Osteoblast (primary cell): ENCODE data around the gene LCN10. TPM values are rescaled to one million over a fixed set of nuclear protein-coding genes. Genes with fewer than 3 reads are reported as not detected.
"Not testable (repeated sequence)": the region's sequence is repeated elsewhere in the genome, so short reads cannot be mapped to it uniquely, and the experiment has no call there.

Experiments
- DNase-seq: peaks from one replicate; pipeline ENCODE4 v3.0.0; 2011; ENCODE audit warnings: low spot score, mixed read lengths; ENCODE audit not compliant: insufficient read length; ENCODE audit errors: missing footprints
- H2AFZ ChIP-seq: 2 replicates; pipeline ENCODE4 v1.6.0; 2011; ENCODE audit warnings: mild to moderate bottlenecking, low read length
- H3K27ac ChIP-seq: 2 replicates; pipeline ENCODE4 v1.5.1; 2011; ENCODE audit warnings: mild to moderate bottlenecking, low read depth, low read length, moderate library complexity
- H3K27me3 ChIP-seq: 2 replicates; pipeline ENCODE4 v1.6.0; 2012; ENCODE audit warnings: mild to moderate bottlenecking, control low read depth, inconsistent platforms, low read length, moderate library complexity; ENCODE audit not compliant: insufficient read depth
- H3K36me3 ChIP-seq: 2 replicates; pipeline ENCODE4 v1.5.1; 2011; ENCODE audit warnings: mild to moderate bottlenecking, low read length, control low read depth, moderate library complexity; ENCODE audit not compliant: insufficient read depth
- H3K4me1 ChIP-seq: 2 replicates; pipeline ENCODE4 v1.5.1; 2011; ENCODE audit warnings: mild to moderate bottlenecking, low read length, control low read depth, moderate library complexity; ENCODE audit not compliant: insufficient read depth
- H3K4me2 ChIP-seq: 2 replicates; pipeline ENCODE4 v1.6.0; 2011; ENCODE audit warnings: mild to moderate bottlenecking, low read length; ENCODE audit not compliant: insufficient read depth
- H3K4me3 ChIP-seq: fragments of 200-600 bp; sonication (generic); 3 replicates; pipeline ENCODE4 v1.5.1; 2012; ENCODE audit warnings: mild to moderate bottlenecking, low read length, inconsistent platforms; ENCODE audit not compliant: insufficient read depth
- H3K79me2 ChIP-seq: 2 replicates; pipeline ENCODE4 v1.6.0; 2012; ENCODE audit warnings: mild to moderate bottlenecking, low read length, control low read depth, inconsistent platforms; ENCODE audit not compliant: insufficient read depth
- H3K9me3 ChIP-seq: 2 replicates; pipeline ENCODE4 v1.5.1; 2011; ENCODE audit warnings: low read depth, low read length, control low read depth
- H4K20me1 ChIP-seq: 2 replicates; pipeline ENCODE4 v1.6.0; 2012; ENCODE audit warnings: mild to moderate bottlenecking, low read length, control low read depth; ENCODE audit not compliant: insufficient read depth
- total RNA-seq: library from RNA; depleted of rRNA; stranded (reverse); fragments of >200 nt; gene quantifications from 2 replicates; pipeline ENCODE4 v1.2.3, GENCODE V29; 2012
- TF ChIP-seq, protein P1 (sequence below): IDR thresholded peaks from 2 replicates; pipeline ENCODE4 v1.5.1; 2011; ENCODE audit warnings: mild to moderate bottlenecking, low read depth, low read length, moderate library complexity; ENCODE audit errors: extremely low read depth

The LCN10 gene
- total RNA-seq, 1 donor: not detected

DNA sequence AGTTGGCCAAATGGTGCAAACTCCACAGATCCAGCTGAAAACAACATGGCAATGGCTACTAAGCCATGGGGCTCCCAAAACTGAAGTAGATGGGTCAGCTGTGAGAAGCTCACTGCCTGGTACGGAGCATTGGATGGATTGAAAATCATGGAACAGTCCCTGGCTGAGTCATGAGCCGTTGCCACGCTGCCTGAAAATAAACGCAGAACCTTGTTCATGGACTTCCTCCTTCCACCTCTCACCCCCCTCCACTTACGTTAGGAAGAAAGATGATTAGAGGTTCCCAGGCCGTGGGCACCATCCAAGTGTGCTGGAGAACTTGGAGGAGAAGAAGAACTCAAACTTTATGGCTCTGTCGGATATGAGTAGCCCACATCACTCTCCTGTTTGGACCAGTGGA lies 37.2 kb downstream of the LCN10 start:
- Histone ChIP-seq H4K20me1 (no peaks in the 10 kb centered on the region), H3K27ac (no peak overlapping the region), H3K79me2 (no peaks in the 10 kb centered on the region), H3K4me3 (no peak overlapping the region), H2AFZ (no peak overlapping the region), H3K4me2 (no peak overlapping the region), H3K9me3 (no peaks in the 10 kb centered on the region), H3K4me1 (no peaks in the 10 kb centered on the region), H3K27me3 (peaks cover 12% of the 10 kb centered on the region), H3K36me3 (no peaks in the 10 kb centered on the region)
- DNase-seq: no peak
- TF ChIP-seq, protein P1, sequence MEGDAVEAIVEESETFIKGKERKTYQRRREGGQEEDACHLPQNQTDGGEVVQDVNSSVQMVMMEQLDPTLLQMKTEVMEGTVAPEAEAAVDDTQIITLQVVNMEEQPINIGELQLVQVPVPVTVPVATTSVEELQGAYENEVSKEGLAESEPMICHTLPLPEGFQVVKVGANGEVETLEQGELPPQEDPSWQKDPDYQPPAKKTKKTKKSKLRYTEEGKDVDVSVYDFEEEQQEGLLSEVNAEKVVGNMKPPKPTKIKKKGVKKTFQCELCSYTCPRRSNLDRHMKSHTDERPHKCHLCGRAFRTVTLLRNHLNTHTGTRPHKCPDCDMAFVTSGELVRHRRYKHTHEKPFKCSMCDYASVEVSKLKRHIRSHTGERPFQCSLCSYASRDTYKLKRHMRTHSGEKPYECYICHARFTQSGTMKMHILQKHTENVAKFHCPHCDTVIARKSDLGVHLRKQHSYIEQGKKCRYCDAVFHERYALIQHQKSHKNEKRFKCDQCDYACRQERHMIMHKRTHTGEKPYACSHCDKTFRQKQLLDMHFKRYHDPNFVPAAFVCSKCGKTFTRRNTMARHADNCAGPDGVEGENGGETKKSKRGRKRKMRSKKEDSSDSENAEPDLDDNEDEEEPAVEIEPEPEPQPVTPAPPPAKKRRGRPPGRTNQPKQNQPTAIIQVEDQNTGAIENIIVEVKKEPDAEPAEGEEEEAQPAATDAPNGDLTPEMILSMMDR: no peak

DNA sequence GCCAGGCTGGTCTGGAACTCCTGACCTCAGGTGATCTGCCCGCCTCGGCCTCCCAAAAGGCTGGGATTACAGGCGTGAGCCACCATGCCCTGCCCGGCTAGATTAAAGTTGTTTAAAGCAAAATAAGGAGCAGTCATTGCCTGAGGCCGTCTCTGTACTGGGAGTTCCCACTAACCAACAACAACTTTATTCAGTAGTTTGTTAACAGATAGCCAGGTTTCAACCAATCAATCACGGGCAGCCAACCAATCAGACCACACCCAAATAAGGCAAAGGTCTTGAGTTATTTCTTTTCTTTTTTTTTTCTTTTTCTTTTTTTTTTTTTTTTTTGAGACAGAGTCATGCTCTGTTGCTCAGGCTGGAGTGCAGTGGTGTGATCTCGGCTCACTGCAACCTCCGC lies 38.0 kb downstream of the LCN10 start:
- H3K4me3 ChIP-seq: not testable (repeated sequence)

DNA sequence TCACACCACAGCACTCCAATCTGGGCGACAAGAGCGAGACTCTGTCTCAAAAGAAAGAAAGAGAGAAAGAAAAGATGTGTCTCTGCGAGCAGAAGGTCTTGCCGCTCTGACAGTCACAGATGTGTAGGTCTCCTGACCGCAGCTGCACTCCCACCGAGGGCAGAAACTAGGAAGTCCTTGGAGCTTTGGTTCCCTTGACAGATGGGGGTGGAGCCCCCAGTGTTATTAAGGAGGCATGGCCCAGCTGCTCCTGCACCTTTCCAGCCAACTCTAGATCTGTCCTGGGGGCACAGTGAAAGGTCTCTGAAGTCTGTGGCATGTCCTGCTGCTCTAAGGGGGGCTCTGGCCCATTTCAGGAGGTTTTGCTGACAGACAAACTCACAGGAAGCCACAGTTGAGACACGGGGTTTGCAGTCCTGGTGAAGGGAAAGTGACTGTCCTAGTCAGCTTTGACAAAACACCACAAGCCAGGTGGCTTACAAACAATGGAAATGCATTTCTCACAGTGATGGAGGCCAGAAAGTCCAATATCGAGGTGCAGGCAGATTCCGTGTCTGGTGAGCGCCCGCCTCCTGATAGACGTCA lies 39.4 kb downstream of the LCN10 start:
- no peaks in the 10 kb centered on the region for H3K9me3 ChIP-seq
- DNase-seq: no peak
- H4K20me1 ChIP-seq: no peaks in the 10 kb centered on the region
- TF ChIP-seq, protein P1: no peak
- no peak overlapping the region for H3K4me2 ChIP-seq
- H3K36me3 ChIP-seq: no peaks in the 10 kb centered on the region
- H2AFZ ChIP-seq: no peak overlapping the region
- H3K27me3 ChIP-seq: peaks cover 15% of the 10 kb centered on the region
- H3K79me2 ChIP-seq: no peaks in the 10 kb centered on the region
- no peak overlapping the region for H3K27ac ChIP-seq
- H3K4me3 ChIP-seq: no peak overlapping the region
- H3K4me1 ChIP-seq: no peaks in the 10 kb centered on the region

More for the DNA sequence above, 38.0 kb downstream of the LCN10 start:
- peaks cover 15% of the 10 kb centered on the region for H3K27me3 ChIP-seq
- H3K4me2 ChIP-seq, H3K4me1 ChIP-seq, H2AFZ ChIP-seq, H3K9me3 ChIP-seq, H3K36me3 ChIP-seq, H3K79me2 ChIP-seq, H3K27ac ChIP-seq, DNase-seq, H4K20me1 ChIP-seq: not testable (repeated sequence)

DNA sequence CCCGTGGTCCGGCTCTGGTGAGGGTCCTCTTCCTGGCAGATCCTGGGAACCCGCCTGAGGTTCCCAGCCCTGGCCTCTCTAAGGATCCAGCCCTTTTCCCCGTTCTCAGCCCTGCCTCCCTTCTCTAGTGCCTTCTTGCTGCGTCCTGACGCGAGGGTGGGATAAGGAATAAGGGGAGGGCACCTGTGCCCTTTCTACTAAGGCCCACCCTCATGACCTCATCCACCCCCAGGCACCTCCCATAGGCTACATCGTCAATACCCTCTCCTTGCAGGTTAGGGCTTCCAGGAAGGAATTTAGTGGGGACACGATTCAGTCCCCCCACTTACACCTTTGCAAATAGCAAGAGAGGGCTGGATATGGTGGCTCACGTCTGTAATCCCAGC lies 41.1 kb downstream of the LCN10 start:
- TF ChIP-seq, protein P1: no peak
- Histone ChIP-seq H3K4me3 (no peak overlapping the region), H3K9me3 (no peaks in the 10 kb centered on the region), H3K4me1 (no peaks in the 10 kb centered on the region), H3K27ac (no peak overlapping the region), H3K27me3 (peaks cover 15% of the 10 kb centered on the region), H3K36me3 (no peaks in the 10 kb centered on the region), H3K79me2 (no peaks in the 10 kb centered on the region), H4K20me1 (no peaks in the 10 kb centered on the region), H2AFZ (no peak overlapping the region), H3K4me2 (no peak overlapping the region)
- no peak for DNase-seq
